H1 (cell line): ENCODE measurements around the gene FHIP2A. TPM values are rescaled to one million over a fixed set of nuclear protein-coding genes. Genes with fewer than 3 reads are reported as not detected.

Experiments
- CTCF ChIA-PET: fragments of 300-600 bp; sonication (Branson Sonifier 250); formaldehyde crosslinking; loops from one replicate; lab custom pipeline; 2021; ENCODE audit not compliant: partially characterized antibody; lab: Charles Lee
- POLR2A ChIA-PET: fragments of 300-600 bp; sonication (Branson Sonifier 250); formaldehyde crosslinking; loops from one replicate; lab custom pipeline; 2021; ENCODE audit warnings: inconsistent platforms; ENCODE audit not compliant: partially characterized antibody; lab: Charles Lee
- DNase-seq, 2 experiments: peaks; one replicate each; pipeline versions ENCODE4 v3.0.0 to v3.0.0-alpha.2; 2010 to 2022; ENCODE audit warnings: low spot score in 2 of 2, low read depth in 1 of 2, mixed read lengths in 1 of 2
- FAIRE-seq: peaks from 2 replicates; lab custom pipeline; 2011; peaks lifted over from hg19 to GRCh38; lab: Jason Lieb, UNC
- H2AFZ ChIP-seq: 2 replicates; pipeline ENCODE4 v1.8.1; 2012; ENCODE audit warnings: low read length, inconsistent platforms
- H2AK5ac ChIP-seq: 2 replicates; pipeline ENCODE4 v1.6.1; 2013; ENCODE audit warnings: low read depth, low read length
- H2BK120ac ChIP-seq: replicated peaks from 2 replicates; pipeline ENCODE3; 2013; ENCODE audit warnings: low read depth, low read length, inconsistent platforms
- H2BK12ac ChIP-seq: 2 replicates; pipeline ENCODE4 v1.6.1; 2013; ENCODE audit warnings: low read depth, low read length
- H2BK15ac ChIP-seq: 2 replicates; pipeline ENCODE4 v1.6.1; 2013; ENCODE audit warnings: low read length
- H2BK20ac ChIP-seq: 2 replicates; pipeline ENCODE4 v1.6.1; 2013; ENCODE audit warnings: low read length
- H2BK5ac ChIP-seq: 2 replicates; pipeline ENCODE4 v1.6.1; 2013; ENCODE audit warnings: low read depth, low read length
- H3K14ac ChIP-seq: 2 replicates; pipeline ENCODE4 v1.6.1; 2013; ENCODE audit warnings: inconsistent platforms; ENCODE audit not compliant: insufficient read length
- H3K18ac ChIP-seq: 2 replicates; pipeline ENCODE4 v1.6.1; 2013; ENCODE audit warnings: low read length; ENCODE audit errors: extremely low read depth
- H3K23ac ChIP-seq: 2 replicates; pipeline ENCODE4 v1.6.1; 2013; ENCODE audit warnings: inconsistent platforms; ENCODE audit not compliant: insufficient read length
- H3K23me2 ChIP-seq: 2 replicates; pipeline ENCODE4 v1.6.1; 2013; ENCODE audit warnings: low read depth, low read length
- H3K27ac ChIP-seq: 2 replicates; pipeline ENCODE4 v1.6.1; 2011; ENCODE audit warnings: low read depth, low read length, inconsistent platforms
- H3K27me3 ChIP-seq, 4 experiments: replicated peaks in 1 of 4; 1 replicate in 1 of 4; 2 replicates in 3 of 4; pipeline versions ENCODE4 v1.6.1 to v1.8.1; 2011 to 2013; ENCODE audit warnings: low read length in 3 of 4, mild to moderate bottlenecking in 3 of 4, inconsistent platforms in 2 of 4, mixed read lengths in 2 of 4, moderate library complexity in 1 of 4; ENCODE audit not compliant: control insufficient read depth in 3 of 4, insufficient read depth in 3 of 4; ENCODE audit errors: extremely low read depth in 1 of 4
- H3K36me3 ChIP-seq, 4 experiments: 2 replicates each; pipeline versions ENCODE4 v1.6.1 to v1.8.1; 2011 to 2013; ENCODE audit warnings: mild to moderate bottlenecking in 4 of 4, low read length in 3 of 4, moderate library complexity in 2 of 4, control low read depth in 1 of 4, inconsistent platforms in 1 of 4; ENCODE audit not compliant: insufficient read depth in 4 of 4, control insufficient read depth in 2 of 4
- H3K4ac ChIP-seq: replicated peaks from 2 replicates; pipeline ENCODE3; 2013; ENCODE audit warnings: low read length, low read depth, mixed read lengths, inconsistent platforms; ENCODE audit not compliant: insufficient read length
- H3K4me1 ChIP-seq, 4 experiments: replicated peaks in 1 of 4; 1 replicate in 1 of 4; 2 replicates in 3 of 4; pipeline versions ENCODE4 v1.6.1 to v1.8.1; 2011 to 2013; ENCODE audit warnings: low read length in 3 of 4, inconsistent platforms in 2 of 4, mixed read lengths in 1 of 4; ENCODE audit not compliant: insufficient read depth in 4 of 4, control insufficient read depth in 3 of 4
- H3K4me2 ChIP-seq, 2 experiments: 2 replicates each; pipeline versions ENCODE4 v1.6.1 to v1.8.1; 2011 to 2013; ENCODE audit warnings: low read depth in 2 of 2, low read length in 2 of 2, control low read depth in 1 of 2, inconsistent platforms in 1 of 2, mild to moderate bottlenecking in 1 of 2; ENCODE audit not compliant: insufficient read depth in 1 of 2
- H3K4me3 ChIP-seq, 4 experiments: fragments of 200-600, 300-600 bp in 1 of 4; sonication (generic), shearing (Covaris generic), sonication (Bioruptor Twin) in 1 of 4; 2 replicates each; pipeline versions ENCODE4 v1.5.1 to v1.8.1; 2011 to 2016; ENCODE audit warnings: low read length in 4 of 4, low read depth in 3 of 4, control low read depth in 2 of 4, inconsistent platforms in 2 of 4, mild to moderate bottlenecking in 2 of 4, mixed read lengths in 1 of 4, moderate library complexity in 1 of 4; ENCODE audit not compliant: insufficient read depth in 2 of 4; ENCODE audit errors: extremely low read depth in 1 of 4
- H3K56ac ChIP-seq: replicated peaks from 2 replicates; pipeline ENCODE3; 2013; ENCODE audit warnings: low read depth, mild to moderate bottlenecking, mixed read lengths, low read length, inconsistent platforms; ENCODE audit not compliant: insufficient read length
- H3K79me1 ChIP-seq: 2 replicates; pipeline ENCODE4 v1.6.1; 2013; ENCODE audit warnings: low read depth, low read length, control low read depth
- H3K79me2 ChIP-seq, 2 experiments: 2 replicates each; pipeline versions ENCODE4 v1.6.1 to v1.8.1; 2012 to 2013; ENCODE audit warnings: low read length in 2 of 2, mild to moderate bottlenecking in 2 of 2, inconsistent platforms in 1 of 2; ENCODE audit not compliant: insufficient read depth in 2 of 2, control insufficient read depth in 1 of 2
- H3K9ac ChIP-seq, 4 experiments: replicated peaks in 1 of 4; 1 replicate in 1 of 4; 2 replicates in 3 of 4; pipeline versions ENCODE4 v1.6.1 to v1.8.1; 2011 to 2013; ENCODE audit warnings: low read depth in 3 of 4, low read length in 3 of 4, control low read depth in 2 of 4, mild to moderate bottlenecking in 2 of 4, moderate library complexity in 2 of 4, inconsistent platforms in 1 of 4; ENCODE audit errors: extremely low read depth in 1 of 4
- H3K9me3 ChIP-seq, 2 experiments: 2 replicates each; pipeline versions ENCODE4 v1.6.1 to v1.8.1; 2012 to 2013; ENCODE audit warnings: mild to moderate bottlenecking in 2 of 2, moderate library complexity in 2 of 2, control low read depth in 1 of 2, inconsistent platforms in 1 of 2, low read depth in 1 of 2, low read length in 1 of 2, mixed read lengths in 1 of 2; ENCODE audit not compliant: insufficient read depth in 2 of 2
- H4K20me1 ChIP-seq, 2 experiments: replicated peaks in 1 of 2; 2 replicates each; pipeline versions ENCODE3 to v1.8.1; 2011 to 2013; ENCODE audit warnings: inconsistent platforms in 2 of 2, low read length in 2 of 2, mild to moderate bottlenecking in 1 of 2; ENCODE audit not compliant: insufficient read depth in 2 of 2, control insufficient read depth in 1 of 2
- H4K5ac ChIP-seq: 2 replicates; pipeline ENCODE4 v1.6.1; 2013; ENCODE audit warnings: low read length, low read depth, mixed read lengths, inconsistent platforms; ENCODE audit not compliant: insufficient read length
- H4K8ac ChIP-seq: 2 replicates; pipeline ENCODE4 v1.8.0; 2013; ENCODE audit warnings: mild to moderate bottlenecking, moderate library complexity, low read length, inconsistent platforms; ENCODE audit not compliant: insufficient read depth; ENCODE audit errors: extremely low read depth
- H4K91ac ChIP-seq: replicated peaks from 2 replicates; pipeline ENCODE3; 2013; ENCODE audit warnings: low read length, mixed read lengths, inconsistent platforms; ENCODE audit not compliant: insufficient read length
- CHD2 ChIP-seq: IDR thresholded peaks from 2 replicates; pipeline ENCODE4 v1.6.1; 2012; ENCODE audit warnings: low read length, improper control_type of control experiment
- CTBP2 ChIP-seq: IDR thresholded peaks from 2 replicates; pipeline ENCODE4 v1.7.0; 2011; ENCODE audit warnings: borderline replicate concordance, mild to moderate bottlenecking, moderate library complexity, mixed read lengths, low read length; ENCODE audit not compliant: insufficient read depth, insufficient read length
- EZH2 ChIP-seq: fragments of 200-600 bp; sonication (generic); IDR thresholded peaks from 2 replicates; pipeline ENCODE4 v1.7.1; 2012; ENCODE audit warnings: low read depth, mild to moderate bottlenecking, moderate library complexity, low read length, inconsistent platforms; ENCODE audit not compliant: severe bottlenecking
- GTF2F1 ChIP-seq: IDR thresholded peaks from 2 replicates; pipeline ENCODE4 v1.6.1; 2012; ENCODE audit warnings: low read depth, low read length, improper control_type of control experiment, borderline replicate concordance
- RNF2 ChIP-seq: fragments of 200-900, 300-1000 bp; sonication (generic); IDR thresholded peaks from 2 replicates; pipeline ENCODE4 v1.7.1; 2016; ENCODE audit warnings: borderline replicate concordance, low read depth, mild to moderate bottlenecking, antibody characterized with exemption, low read length; ENCODE audit not compliant: poor library complexity, severe bottlenecking; ENCODE audit errors: missing control alignments
- SP1 ChIP-seq: IDR thresholded peaks from 2 replicates; pipeline ENCODE4 v1.6.1; 2011; ENCODE audit warnings: low read depth, low read length
- SP4 ChIP-seq: IDR thresholded peaks from 2 replicates; pipeline ENCODE4 v1.6.1; 2012; ENCODE audit warnings: low read length, inconsistent platforms
- TAF1 ChIP-seq: IDR thresholded peaks from 2 replicates; pipeline ENCODE4 v1.6.1; 2011; ENCODE audit warnings: mild to moderate bottlenecking, low read depth, low read length
- TCF12 ChIP-seq: IDR thresholded peaks from 2 replicates; pipeline ENCODE4 v1.6.1; 2011; ENCODE audit warnings: low read depth, mild to moderate bottlenecking, low read length
- YY1 ChIP-seq: IDR thresholded peaks from 2 replicates; pipeline ENCODE4 v1.6.1; 2011; ENCODE audit warnings: low read depth, mild to moderate bottlenecking, low read length
- WGBS, 2 experiments: shearing (Covaris generic) in 1 of 2; methylation state at CpG; one replicate each; pipeline versions ENCODE4 v1.1.6 to v1.1.7; 2013 to 2015; ENCODE audit warnings: low lambda C conversion rate in 2 of 2, mixed read lengths in 2 of 2, inconsistent platforms in 1 of 2, low coverage in 1 of 2, missing lambda C conversion rate in 1 of 2; ENCODE audit not compliant: insufficient replicate concordance in 2 of 2, insufficient coverage in 1 of 2, insufficient read length in 1 of 2; ENCODE audit errors: extremely low coverage in 1 of 2, missing lambda C conversion rate in 1 of 2; 5-methylcytosine and 5-hydroxymethylcytosine counted together
- polyA plus RNA-seq, 7 experiments: library from polyadenylated mRNA; depleted of rRNA in 3 of 7; stranded (reverse) in 5 of 7; unstranded in 2 of 7; fragments of >200 nt in 5 of 7; fragments of 200-250 nt in 2 of 7; gene quantifications; 1 replicate in 5 of 7; 2 replicates in 1 of 7; 4 replicates in 1 of 7; pipeline versions ENCODE4 v1.2.1 to v1.2.3, GENCODE V29; 2011 to 2013; ENCODE audit warnings: missing spikeins in 2 of 7, mixed read lengths in 2 of 7
- total RNA-seq: library from RNA; stranded (reverse); fragmentation: NEBNext Ultra II Directional; extraction: Animal tissue kit (Norgen Biotek cat#: 25700); gene quantifications from 2 replicates; pipeline ENCODE4 v1.2.1, GENCODE V29; 2021

Gene FHIP2A
- total and polyA plus RNA-seq, 2 of the 8 experiments (the other 6 are each of a cell fraction or from before 2014, with no cell fraction given): 4.5 to 15.0 TPM

GRCh38 chr10:114819322-114819721 lies 2.3 kb upstream of the FHIP2A start:
- Histone ChIP-seq H2BK5ac (no peak overlapping the region), H3K23ac (no peak overlapping the region), H3K27ac (no peak overlapping the region), H3K4me2 (no peak overlapping the region), H3K14ac (no peak overlapping the region), H2BK15ac (no peak overlapping the region), H2AK5ac (no peak overlapping the region), H4K91ac (no peak overlapping the region), H2BK20ac (no peak overlapping the region), H2BK120ac (no peak overlapping the region), H2BK12ac (no peak overlapping the region), H3K79me2 (peaks cover 0 to 14% of the 10 kb centered on the region in 2 experiments; a peak in 2 of 4 replicates), H3K23me2 (peaks cover 4% of the 10 kb centered on the region; the same call in 1 of the 2 replicates), H3K9me3 (no peaks in the 10 kb centered on the region), H2AFZ (no peak overlapping the region), H3K27me3 (no peaks in the 10 kb centered on the region), H4K20me1 (no peaks in the 10 kb centered on the region), H3K18ac (no peak overlapping the region), H4K8ac (no peak overlapping the region), H3K9ac (no peak overlapping the region), H3K56ac (no peak overlapping the region), H4K5ac (no peak overlapping the region), H3K4me1 (peaks cover 0 to 5% (median 0%) of the 10 kb centered on the region in 4 experiments; a peak in 1 of 7 replicates), H3K4me3 (no peak overlapping the region), H3K4ac (no peak overlapping the region), H3K79me1 (peaks cover 2% of the 10 kb centered on the region; the same call in 1 of the 2 replicates), H3K36me3 (no peaks in the 10 kb centered on the region)
- FAIRE-seq: no peak
- DNase-seq: no peak
- TF ChIP-seq CHD2: no peak
- no peak for TF ChIP-seq CTBP2
- TF ChIP-seq SP1: no peak
- TF ChIP-seq GTF2F1: no peak
- TF ChIP-seq YY1: no peak
- no peak for TF ChIP-seq SP4
- TF ChIP-seq TCF12: no peak
- TF ChIP-seq EZH2: no peak
- TF ChIP-seq RNF2: no peak
- no peak for TF ChIP-seq TAF1
- WGBS, 2 experiments: 100% methylated on average over 1 of the region's 1 CpG; no CpG with 5 or more reads in 1 of the 2 experiments
- CTCF ChIA-PET: no interaction called here
- POLR2A ChIA-PET: no interaction called here
